ENCODE measurements around the gene HSD11B1L.

HSD11B1L gene

DNA sequence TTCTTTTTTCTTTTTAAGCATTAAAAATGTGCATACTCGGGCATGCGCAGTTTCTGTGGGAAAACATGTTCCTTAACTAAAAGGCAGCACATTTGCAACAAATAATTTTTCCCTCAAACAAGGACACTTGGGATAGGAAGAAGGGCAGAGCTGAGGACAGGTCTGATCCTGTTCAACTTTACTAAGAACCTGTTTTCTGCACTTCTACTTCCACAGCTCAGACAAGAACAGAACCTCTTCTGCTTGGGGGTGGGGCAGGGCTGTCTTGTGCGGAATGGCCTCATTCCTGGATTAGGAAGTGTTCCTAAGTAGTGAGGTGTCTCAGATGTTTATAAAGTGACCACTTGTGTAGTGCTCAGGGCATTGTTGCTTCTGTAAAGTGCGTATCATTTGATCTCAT is 39.7 kb upstream of the HSD11B1L start:
- TF ChIP-seq, protein P1, sequence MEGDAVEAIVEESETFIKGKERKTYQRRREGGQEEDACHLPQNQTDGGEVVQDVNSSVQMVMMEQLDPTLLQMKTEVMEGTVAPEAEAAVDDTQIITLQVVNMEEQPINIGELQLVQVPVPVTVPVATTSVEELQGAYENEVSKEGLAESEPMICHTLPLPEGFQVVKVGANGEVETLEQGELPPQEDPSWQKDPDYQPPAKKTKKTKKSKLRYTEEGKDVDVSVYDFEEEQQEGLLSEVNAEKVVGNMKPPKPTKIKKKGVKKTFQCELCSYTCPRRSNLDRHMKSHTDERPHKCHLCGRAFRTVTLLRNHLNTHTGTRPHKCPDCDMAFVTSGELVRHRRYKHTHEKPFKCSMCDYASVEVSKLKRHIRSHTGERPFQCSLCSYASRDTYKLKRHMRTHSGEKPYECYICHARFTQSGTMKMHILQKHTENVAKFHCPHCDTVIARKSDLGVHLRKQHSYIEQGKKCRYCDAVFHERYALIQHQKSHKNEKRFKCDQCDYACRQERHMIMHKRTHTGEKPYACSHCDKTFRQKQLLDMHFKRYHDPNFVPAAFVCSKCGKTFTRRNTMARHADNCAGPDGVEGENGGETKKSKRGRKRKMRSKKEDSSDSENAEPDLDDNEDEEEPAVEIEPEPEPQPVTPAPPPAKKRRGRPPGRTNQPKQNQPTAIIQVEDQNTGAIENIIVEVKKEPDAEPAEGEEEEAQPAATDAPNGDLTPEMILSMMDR (IDR thresholded peaks at IDR 0.05; ENCODE audit: low read depth, low read length), result no peak
- DNase-seq (ENCODE audit: extremely low read depth, low read depth), result no peak

DNA sequence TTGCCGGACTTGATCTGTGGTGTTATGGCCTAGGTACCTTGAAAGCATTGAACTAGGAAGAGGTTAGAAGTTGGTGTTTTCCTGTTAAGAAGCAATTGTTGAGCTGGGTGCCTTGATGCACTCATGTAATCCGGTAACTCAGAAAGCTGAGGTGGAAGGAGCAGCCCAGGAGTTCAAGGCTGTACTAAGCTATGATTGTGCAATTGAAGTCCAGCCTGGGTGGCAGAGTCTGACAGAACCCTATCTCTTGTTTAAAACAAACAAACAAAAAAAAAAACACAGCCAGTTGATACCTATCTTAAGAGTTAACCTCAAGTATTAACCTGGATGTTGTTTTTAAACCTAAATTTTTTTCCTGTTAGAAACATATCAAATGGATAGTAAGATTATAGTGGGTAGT is 38.6 kb upstream of the HSD11B1L start:
- TF ChIP-seq, protein P1 (IDR thresholded peaks at IDR 0.05; ENCODE audit: low read depth, low read length), result no peak
- no peak for DNase-seq (ENCODE audit: extremely low read depth, low read depth)

DNA sequence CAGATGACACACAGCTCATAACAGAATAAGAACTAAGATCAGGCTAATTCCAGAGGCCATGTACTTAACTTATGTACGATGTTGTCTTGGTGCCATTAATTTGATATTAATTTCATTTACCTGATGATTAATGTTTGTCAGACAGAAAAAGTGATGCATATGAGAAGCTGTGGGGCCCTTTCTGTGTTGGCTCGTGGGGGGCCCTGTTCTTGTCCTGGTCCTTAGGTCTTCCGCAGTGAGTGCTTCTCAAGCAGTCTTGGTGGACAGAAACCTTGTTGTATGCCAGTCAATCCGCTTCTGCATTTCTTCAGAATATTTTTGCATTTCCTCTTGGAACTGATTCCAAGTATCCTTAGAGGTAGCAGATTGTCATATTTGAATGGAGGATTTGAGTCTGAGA is 37.8 kb upstream of the HSD11B1L start:
- TF ChIP-seq, protein P1 (IDR thresholded peaks at IDR 0.05; ENCODE audit: low read depth, low read length), result no peak
- DNase-seq (ENCODE audit: extremely low read depth, low read depth), result no peak

DNA sequence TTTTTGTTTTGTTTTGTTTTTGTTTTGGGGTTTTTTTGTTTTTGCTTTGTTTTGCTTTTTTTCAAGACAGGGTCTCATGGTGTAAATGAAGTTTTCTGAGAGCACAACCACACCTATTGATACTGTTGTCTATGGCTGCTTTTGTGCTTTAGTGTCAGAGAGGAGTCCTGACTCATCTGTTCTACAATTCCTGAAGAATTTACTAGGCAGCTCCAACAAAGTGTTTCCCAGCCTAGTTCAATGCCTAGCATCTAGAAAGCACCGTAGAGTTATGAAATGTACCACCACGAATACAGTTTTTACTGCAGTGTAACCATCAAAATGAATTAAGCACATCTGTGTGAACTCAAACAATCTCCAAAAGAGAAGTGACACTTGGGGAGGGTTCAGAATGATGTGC is 36.8 kb upstream of the HSD11B1L start:
- TF ChIP-seq, protein P1 (IDR thresholded peaks at IDR 0.05; ENCODE audit: low read depth, low read length), result no peak
- no peak for DNase-seq (ENCODE audit: extremely low read depth, low read depth)

DNA sequence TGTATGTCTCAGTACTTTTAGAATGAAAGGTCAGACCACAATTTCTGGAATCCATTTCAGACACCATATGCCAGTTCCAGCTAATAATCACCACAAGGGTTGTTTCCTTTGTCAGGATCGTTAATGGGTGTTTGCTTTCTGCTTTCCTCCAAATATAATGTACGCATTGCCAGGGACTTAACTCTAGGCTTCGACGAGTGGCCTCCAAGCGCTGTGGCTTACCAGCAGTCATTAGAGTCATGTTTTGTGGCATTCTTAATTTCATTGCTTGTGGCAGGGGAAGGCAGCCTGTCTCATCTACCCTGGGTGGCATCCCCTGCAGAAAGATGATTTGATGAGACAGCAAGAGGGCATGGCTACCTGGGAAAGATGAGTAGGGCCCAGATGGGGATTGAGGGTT is 35.4 kb upstream of the HSD11B1L start:
- TF ChIP-seq, protein P1 (IDR thresholded peaks at IDR 0.05; ENCODE audit: low read depth, low read length), result no peak
- DNase-seq (ENCODE audit: extremely low read depth, low read depth), result no peak

DNA sequence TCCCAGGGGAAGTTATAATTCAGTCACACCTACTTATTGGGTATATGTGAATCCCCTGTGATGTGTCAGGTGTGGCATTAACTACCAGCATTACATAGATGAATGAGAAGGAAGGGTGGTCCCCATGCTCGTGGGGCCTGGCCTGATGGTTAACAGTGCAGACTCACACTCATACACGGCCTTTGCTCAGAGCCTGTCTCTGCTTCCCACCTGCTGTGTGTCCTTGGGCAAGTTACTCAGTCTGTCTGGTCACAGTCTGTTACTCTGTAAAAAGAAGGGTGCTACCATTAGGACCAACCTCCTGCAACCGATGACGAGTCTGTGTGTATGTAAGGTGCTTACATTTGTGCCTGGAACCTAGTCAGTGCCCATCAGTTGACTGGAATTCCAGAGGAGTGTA is 34.1 kb upstream of the HSD11B1L start:
- DNase-seq (ENCODE audit: extremely low read depth, low read depth), result no peak
- TF ChIP-seq, protein P1 (IDR thresholded peaks at IDR 0.05; ENCODE audit: low read depth, low read length), result no peak

DNA sequence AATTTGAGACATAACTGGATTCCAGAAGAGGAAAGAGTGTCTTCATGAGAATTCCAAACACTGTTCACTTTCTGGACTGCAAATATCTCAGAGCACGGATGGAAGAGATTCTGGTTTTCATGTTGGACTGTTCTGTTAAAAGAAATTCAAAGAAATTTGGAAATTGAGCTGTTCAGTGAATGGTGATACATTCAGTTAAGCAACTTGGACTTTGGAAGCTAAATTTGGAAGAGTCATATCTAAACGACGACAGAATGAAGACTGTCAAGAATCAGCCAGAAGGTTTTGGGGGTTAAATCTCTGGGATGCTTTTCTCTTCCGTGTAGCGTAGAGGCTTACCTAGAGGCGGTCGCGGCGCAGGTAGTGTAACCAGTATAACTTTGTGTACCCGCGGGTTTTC is 32.4 kb upstream of the HSD11B1L start:
- DNase-seq (ENCODE audit: extremely low read depth, low read depth), result no peak
- TF ChIP-seq, protein P1 (IDR thresholded peaks at IDR 0.05; ENCODE audit: low read depth, low read length), result no peak

All from AG09319 (cell line).